Measurements from ENCODE around the gene CADPS2. TPM values are rescaled to one million over a fixed set of nuclear protein-coding genes. Genes with fewer than 3 reads are reported as not detected.

The CADPS2 gene
- total and polyA plus RNA-seq, 8 donors, result 7.0 to 57.8 (median 29.7) TPM

- Histone ChIP-seq H3K27ac (no peak overlapping the region), H3K9me3 (no peaks in the 10 kb centered on the region), H3K4me1 (no peaks in the 10 kb centered on the region), H3K27me3 (no peaks in the 10 kb centered on the region), H3K36me3 (peaks cover 0 to 15% (median 5%) of the 10 kb centered on the region in 4 donors), H3K4me3 (no peak overlapping the region)
- intact Hi-C loops (cut with DNase I; ENCODE audit: low total_unique reads), result no loop called here
- WGBS, 5 donors, result 83 to 97% (median 87%) methylated on average over 1 of the region's 1 CpG
- TF ChIP-seq CTCF (IDR thresholded peaks at IDR 0.05), result no peak
- TF ChIP-seq EP300 (IDR thresholded peaks at IDR 0.05), result no peak
- no peak for TF ChIP-seq POLR2AphosphoS5 (IDR thresholded peaks at IDR 0.05)
- TF ChIP-seq POLR2A (IDR thresholded peaks at IDR 0.05), result no peak
- peak in 1 of 2 donors; percentile 17 for DNase-seq
Observed at GRCh38 chr7:122412883-122413282, 473.4 kb downstream of the CADPS2 start.

GRCh38 chr7:122412441-122412840 lies 473.8 kb downstream of the CADPS2 start:
- 76 to 83% (median 78%) methylated on average over 6 of the region's 6 CpGs for WGBS, 5 donors
- Histone ChIP-seq H3K27ac (no peak overlapping the region), H3K4me3 (no peak overlapping the region), H3K36me3 (peaks cover 0 to 16% (median 5%) of the 10 kb centered on the region in 4 donors), H3K9me3 (no peaks in the 10 kb centered on the region), H3K27me3 (no peaks in the 10 kb centered on the region), H3K4me1 (no peaks in the 10 kb centered on the region)
- no peak for DNase-seq
- TF ChIP-seq POLR2A (IDR thresholded peaks at IDR 0.05), result no peak
- no peak for TF ChIP-seq EP300 (IDR thresholded peaks at IDR 0.05)
- TF ChIP-seq CTCF (IDR thresholded peaks at IDR 0.05), result no peak
- no peak for TF ChIP-seq POLR2AphosphoS5 (IDR thresholded peaks at IDR 0.05)
- intact Hi-C loops (cut with DNase I; ENCODE audit: low total_unique reads), result no loop called here

- TF ChIP-seq CTCF (IDR thresholded peaks at IDR 0.05), result no peak
- no peak for TF ChIP-seq POLR2A (IDR thresholded peaks at IDR 0.05)
- TF ChIP-seq POLR2AphosphoS5 (IDR thresholded peaks at IDR 0.05), result no peak
- TF ChIP-seq EP300 (IDR thresholded peaks at IDR 0.05), result no peak
- intact Hi-C loops (cut with DNase I; ENCODE audit: low total_unique reads), result no loop called here
- Histone ChIP-seq H3K27me3 (no peaks in the 10 kb centered on the region), H3K9me3 (no peaks in the 10 kb centered on the region), H3K4me1 (no peaks in the 10 kb centered on the region), H3K4me3 (no peak overlapping the region), H3K36me3 (peaks cover 0 to 37% (median 7%) of the 10 kb centered on the region in 4 donors), H3K27ac (no peak overlapping the region)
- DNase-seq, result no peak
- 83 to 86% (median 85%) methylated on average over 6 of the region's 6 CpGs for WGBS, 5 donors
Observed at GRCh38 chr7:122407195-122407594, 479.1 kb downstream of the CADPS2 start.

GRCh38 chr7:122403113-122403512 lies 483.1 kb downstream of the CADPS2 start:
- H3K36me3 ChIP-seq, result peaks cover 0 to 36% (median 4%) of the 10 kb centered on the region in 4 donors
- H3K4me3 ChIP-seq, result no peak overlapping the region
- no peaks in the 10 kb centered on the region for H3K4me1 ChIP-seq
- 91 to 100% (median 100%) methylated on average over 1 of the region's 1 CpG for WGBS, 5 donors
- TF ChIP-seq EP300 (IDR thresholded peaks at IDR 0.05) (no peak), CTCF (IDR thresholded peaks at IDR 0.05) (no peak), POLR2AphosphoS5 (IDR thresholded peaks at IDR 0.05) (no peak), POLR2A (IDR thresholded peaks at IDR 0.05) (no peak)
- intact Hi-C loops (cut with DNase I; ENCODE audit: low total_unique reads), result no loop called here
- DNase-seq, result no peak
- H3K27me3 ChIP-seq, result no peaks in the 10 kb centered on the region
- no peak overlapping the region for H3K27ac ChIP-seq
- H3K9me3 ChIP-seq, result no peaks in the 10 kb centered on the region
